Left forelimb (tissue), 1 donor: Measurements from ENCODE around the gene RFX8.

Experiments
- DNase-seq: peaks from one replicate; pipeline ENCODE4 v3.0.0-alpha.2; 2018; ENCODE audit warnings: low spot score

RFX8 gene

GRCh38 chr2:101349893-101350662 lies 124.8 kb downstream of the RFX8 start:
- no peak for DNase-seq

GRCh38 chr2:101348883-101349282 lies 126.0 kb downstream of the RFX8 start:
- no peak for DNase-seq
